ENCODE results near the gene KIF3B. TPM values are rescaled to one million over a fixed set of nuclear protein-coding genes. Genes with fewer than 3 reads are reported as not detected.
"Not testable (repeated sequence)": the region's sequence is repeated elsewhere in the genome, so short reads cannot be mapped to it uniquely, and the experiment has no call there.

The KIF3B gene
- total and polyA plus RNA-seq, 10 of the 15 experiments (the other 5 are each of a cell fraction or from before 2014, with no cell fraction given), result 7.4 to 37.3 (median 25.9) TPM

DNA sequence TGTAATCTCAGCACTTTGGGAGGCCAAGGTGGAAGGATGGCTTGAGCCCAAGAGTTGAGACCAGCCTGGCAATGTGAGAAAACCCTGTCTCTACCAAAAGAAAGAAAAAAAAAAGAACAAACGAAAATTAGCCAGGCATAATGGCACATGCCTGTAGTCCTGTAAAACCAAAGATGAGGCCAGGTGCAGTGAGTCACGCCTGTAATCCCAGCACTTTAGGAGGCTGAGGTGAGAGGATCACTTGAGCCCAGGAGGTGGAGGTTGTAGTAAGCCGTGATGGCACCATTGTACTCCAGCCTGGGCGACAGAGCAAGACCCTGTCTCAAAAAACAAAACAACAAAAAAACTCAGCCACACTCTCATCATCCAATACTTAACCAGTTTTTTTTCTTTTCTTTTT, 32.5 kb upstream of the KIF3B start:
- FAIRE-seq (no peak), DNase-seq (ENCODE audit: low read depth, low spot score) (no peak), ATAC-seq (no peak)
- in situ Hi-C loops (cut with MboI), result no loop called here
- Histone ChIP-seq H3K9ac (ENCODE audit: control insufficient read depth, insufficient read depth, low read length) (no peak overlapping the region), H3K4me3 (no peak overlapping the region), H3K27ac (ENCODE audit: control insufficient read depth, insufficient read depth) (no peak overlapping the region), H3K27me3 (replicated peaks in 1 of 2; ENCODE audit: control insufficient read depth in 2 of 2, insufficient read depth in 2 of 2, low read length in 1 of 2) (no peaks in the 10 kb centered on the region), H3K79me2 (ENCODE audit: control insufficient read depth, insufficient read depth, low read length) (no peaks in the 10 kb centered on the region), H3K36me3 (ENCODE audit: control insufficient read depth in 2 of 2, insufficient read depth in 2 of 2, low read length in 1 of 2) (no peaks in the 10 kb centered on the region), H2AFZ (ENCODE audit: control insufficient read depth, low read depth, low read length) (no peak overlapping the region), H4K20me1 (ENCODE audit: control insufficient read depth, insufficient read depth) (no peaks in the 10 kb centered on the region), H3K4me1 (ENCODE audit: control insufficient read depth, insufficient read depth, low read length) (peaks cover 8% of the 10 kb centered on the region), H3K9me3 (replicated peaks; ENCODE audit: control insufficient read depth, insufficient read depth, low read length) (no peaks in the 10 kb centered on the region), H3K4me2 (ENCODE audit: control insufficient read depth, insufficient read depth) (no peak overlapping the region)
- POLR2A ChIA-PET, result interaction anchor here (0.6 to 0.7 kb wide), 2 partner anchors 40 to 107 kb away, joined by 5 read pairs; no protein-coding TSS in a partner anchor
- SMC1A ChIA-PET (ENCODE audit: uncharacterized antibody, unreplicated experiment), result interaction anchor here (1.5 to 3.7 kb wide), 2 partner anchors 13 to 40 kb away, joined by 4 to 8 read pairs; no protein-coding TSS in a partner anchor
- 56% methylated on average over 4 of the region's 4 CpGs for WGBS (ENCODE audit: insufficient coverage, insufficient replicate concordance, low lambda C conversion rate, missing lambda C conversion rate)
- intact Hi-C loops (cut with micrococcal nuclease; ENCODE audit: unreplicated experiment), result no loop called here
- no peak for TF ChIP-seq POLR2AphosphoS5 (IDR thresholded peaks at IDR 0.05; ENCODE audit: low read length)
- TF ChIP-seq, protein P1, sequence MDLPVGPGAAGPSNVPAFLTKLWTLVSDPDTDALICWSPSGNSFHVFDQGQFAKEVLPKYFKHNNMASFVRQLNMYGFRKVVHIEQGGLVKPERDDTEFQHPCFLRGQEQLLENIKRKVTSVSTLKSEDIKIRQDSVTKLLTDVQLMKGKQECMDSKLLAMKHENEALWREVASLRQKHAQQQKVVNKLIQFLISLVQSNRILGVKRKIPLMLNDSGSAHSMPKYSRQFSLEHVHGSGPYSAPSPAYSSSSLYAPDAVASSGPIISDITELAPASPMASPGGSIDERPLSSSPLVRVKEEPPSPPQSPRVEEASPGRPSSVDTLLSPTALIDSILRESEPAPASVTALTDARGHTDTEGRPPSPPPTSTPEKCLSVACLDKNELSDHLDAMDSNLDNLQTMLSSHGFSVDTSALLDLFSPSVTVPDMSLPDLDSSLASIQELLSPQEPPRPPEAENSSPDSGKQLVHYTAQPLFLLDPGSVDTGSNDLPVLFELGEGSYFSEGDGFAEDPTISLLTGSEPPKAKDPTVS (IDR thresholded peaks at IDR 0.05; ENCODE audit: low read depth, low read length), result no peak
- TF ChIP-seq PML (IDR thresholded peaks at IDR 0.05; ENCODE audit: low read length), result no peak
- TF ChIP-seq DPF2 (IDR thresholded peaks at IDR 0.05), result no peak
- TF ChIP-seq MEF2B (IDR thresholded peaks at IDR 0.05; ENCODE audit: partially characterized antibody, poor library complexity, severe bottlenecking), result no peak
- CTCF ChIA-PET, result interaction anchor here (0.6 to 0.9 kb wide), 2 partner anchors 14 to 115 kb away, joined by 3 to 4 read pairs; no protein-coding TSS in a partner anchor
- BruUV-seq (replicated peaks), result no TSS peak
- RAD21 ChIA-PET (ENCODE audit: unreplicated experiment), result no interaction called here

DNA sequence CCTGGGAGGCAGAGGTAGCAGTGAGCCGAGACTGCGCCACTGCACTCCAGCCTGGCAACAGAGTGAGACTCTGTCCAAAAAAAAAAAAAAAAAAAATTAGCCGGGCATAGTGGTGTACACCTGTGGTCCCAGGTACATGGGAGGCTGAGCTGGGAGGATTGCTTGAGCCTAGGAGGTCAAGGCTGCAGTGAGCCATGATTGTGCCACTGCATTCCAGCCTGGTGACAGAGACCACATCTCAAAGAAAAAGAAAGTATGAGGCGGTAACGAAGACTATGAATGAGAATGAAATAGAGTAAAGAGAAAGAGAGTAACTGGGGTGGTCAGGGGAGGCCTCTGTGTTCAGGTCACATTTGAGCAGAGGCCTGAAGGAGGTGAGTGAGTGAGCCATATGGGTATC, 31.2 kb upstream of the KIF3B start:
- POLR2A ChIA-PET; H3K36me3 ChIP-seq (ENCODE audit: control insufficient read depth in 2 of 2, insufficient read depth in 2 of 2, low read length in 1 of 2); H3K4me2 ChIP-seq (ENCODE audit: control insufficient read depth, insufficient read depth); H3K79me2 ChIP-seq (ENCODE audit: control insufficient read depth, insufficient read depth, low read length); ATAC-seq; H3K9ac ChIP-seq (ENCODE audit: control insufficient read depth, insufficient read depth, low read length); H3K4me3 ChIP-seq; H3K27me3 ChIP-seq (replicated peaks in 1 of 2; ENCODE audit: control insufficient read depth in 2 of 2, insufficient read depth in 2 of 2, low read length in 1 of 2); intact Hi-C loops (cut with micrococcal nuclease; ENCODE audit: unreplicated experiment); FAIRE-seq; CTCF ChIA-PET; H4K20me1 ChIP-seq (ENCODE audit: control insufficient read depth, insufficient read depth); H3K4me1 ChIP-seq (ENCODE audit: control insufficient read depth, insufficient read depth, low read length); H3K27ac ChIP-seq (ENCODE audit: control insufficient read depth, insufficient read depth); H2AFZ ChIP-seq (ENCODE audit: control insufficient read depth, low read depth, low read length); in situ Hi-C loops (cut with MboI); DNase-seq (ENCODE audit: low read depth, low spot score); BruUV-seq (replicated peaks); H3K9me3 ChIP-seq (replicated peaks; ENCODE audit: control insufficient read depth, insufficient read depth, low read length): not testable (repeated sequence)
- WGBS (ENCODE audit: insufficient coverage, insufficient replicate concordance, low lambda C conversion rate, missing lambda C conversion rate), result 84% methylated on average over 4 of the region's 5 CpGs
- ChIA-PET RAD21 (ENCODE audit: unreplicated experiment) (interaction anchor here (0.7 kb wide), 1 partner anchor 1438 kb away, joined by 3 read pairs; no protein-coding TSS in a partner anchor), SMC1A (ENCODE audit: uncharacterized antibody, unreplicated experiment) (interaction anchor here (3.7 kb wide), 1 partner anchor 14 kb away, joined by 8 read pairs; no protein-coding TSS in a partner anchor)
